B cell (primary cell): ENCODE data around the gene KLHL33.

ENCODE experiments used
- EZH2 ChIP-seq: IDR thresholded peaks from 2 replicates; pipeline ENCODE4 v1.6.1; 2012; ENCODE audit warnings: borderline replicate concordance, low read depth, mild to moderate bottlenecking, moderate library complexity, low read length; ENCODE audit not compliant: insufficient read depth, poor library complexity, severe bottlenecking
- TF ChIP-seq, protein P1 (sequence below): fragments of 200-600 bp; IDR thresholded peaks from one replicate; pipeline ENCODE4 v1.8.0; 2022; ENCODE audit warnings: antibody characterized with exemption, mild to moderate bottlenecking

DNA sequence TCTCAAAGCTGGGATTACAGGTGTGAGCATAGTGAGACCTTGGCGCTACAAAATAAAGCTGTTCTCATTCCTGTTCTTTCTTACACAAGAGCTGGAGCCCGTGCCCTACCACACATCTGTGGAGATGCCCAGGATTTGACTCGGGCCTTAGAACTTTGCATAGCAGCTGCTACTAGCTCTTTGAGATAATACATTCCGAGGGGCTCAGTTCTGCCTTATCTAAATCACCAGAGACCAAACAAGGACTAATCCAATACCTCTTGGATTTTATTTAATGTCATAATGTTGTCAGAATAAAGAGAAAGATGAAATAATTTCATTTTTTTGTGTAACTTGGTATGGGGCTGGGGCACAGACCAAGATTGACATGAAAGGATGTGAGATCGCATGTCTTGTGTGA lies 40.8 kb upstream of the KLHL33 start:
- TF ChIP-seq, protein P1, sequence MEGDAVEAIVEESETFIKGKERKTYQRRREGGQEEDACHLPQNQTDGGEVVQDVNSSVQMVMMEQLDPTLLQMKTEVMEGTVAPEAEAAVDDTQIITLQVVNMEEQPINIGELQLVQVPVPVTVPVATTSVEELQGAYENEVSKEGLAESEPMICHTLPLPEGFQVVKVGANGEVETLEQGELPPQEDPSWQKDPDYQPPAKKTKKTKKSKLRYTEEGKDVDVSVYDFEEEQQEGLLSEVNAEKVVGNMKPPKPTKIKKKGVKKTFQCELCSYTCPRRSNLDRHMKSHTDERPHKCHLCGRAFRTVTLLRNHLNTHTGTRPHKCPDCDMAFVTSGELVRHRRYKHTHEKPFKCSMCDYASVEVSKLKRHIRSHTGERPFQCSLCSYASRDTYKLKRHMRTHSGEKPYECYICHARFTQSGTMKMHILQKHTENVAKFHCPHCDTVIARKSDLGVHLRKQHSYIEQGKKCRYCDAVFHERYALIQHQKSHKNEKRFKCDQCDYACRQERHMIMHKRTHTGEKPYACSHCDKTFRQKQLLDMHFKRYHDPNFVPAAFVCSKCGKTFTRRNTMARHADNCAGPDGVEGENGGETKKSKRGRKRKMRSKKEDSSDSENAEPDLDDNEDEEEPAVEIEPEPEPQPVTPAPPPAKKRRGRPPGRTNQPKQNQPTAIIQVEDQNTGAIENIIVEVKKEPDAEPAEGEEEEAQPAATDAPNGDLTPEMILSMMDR = no peak
- TF ChIP-seq EZH2 = no peak
